GM12801 (cell line): Measurements from ENCODE around the gene FNIP2.

Experiments
- TF ChIP-seq, protein P1 (sequence below): IDR thresholded peaks from one replicate; pipeline ENCODE4 v1.5.1; 2011; ENCODE audit warnings: control low read depth; ENCODE audit not compliant: insufficient read length; ENCODE audit errors: extremely low read depth

Gene FNIP2

DNA sequence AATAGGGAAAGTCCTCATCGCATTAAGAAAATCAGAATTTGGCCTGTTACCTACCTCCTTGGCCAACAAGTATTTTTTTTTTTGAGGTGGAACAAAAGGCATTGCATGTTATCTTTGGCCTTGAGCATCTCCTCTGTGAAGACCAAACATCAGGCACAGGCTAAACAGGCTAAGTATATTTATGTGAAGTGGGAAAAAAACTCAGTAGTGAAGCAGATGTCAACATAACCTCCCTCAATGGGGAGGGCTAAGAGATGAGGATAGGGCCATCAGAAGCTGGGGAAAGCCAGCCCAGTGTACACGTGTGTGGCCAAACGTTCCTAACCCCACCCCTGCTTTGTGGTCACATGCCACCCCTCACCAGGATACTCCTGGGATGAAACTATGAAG is 102.5 kb downstream of the FNIP2 start:
- TF ChIP-seq, protein P1, sequence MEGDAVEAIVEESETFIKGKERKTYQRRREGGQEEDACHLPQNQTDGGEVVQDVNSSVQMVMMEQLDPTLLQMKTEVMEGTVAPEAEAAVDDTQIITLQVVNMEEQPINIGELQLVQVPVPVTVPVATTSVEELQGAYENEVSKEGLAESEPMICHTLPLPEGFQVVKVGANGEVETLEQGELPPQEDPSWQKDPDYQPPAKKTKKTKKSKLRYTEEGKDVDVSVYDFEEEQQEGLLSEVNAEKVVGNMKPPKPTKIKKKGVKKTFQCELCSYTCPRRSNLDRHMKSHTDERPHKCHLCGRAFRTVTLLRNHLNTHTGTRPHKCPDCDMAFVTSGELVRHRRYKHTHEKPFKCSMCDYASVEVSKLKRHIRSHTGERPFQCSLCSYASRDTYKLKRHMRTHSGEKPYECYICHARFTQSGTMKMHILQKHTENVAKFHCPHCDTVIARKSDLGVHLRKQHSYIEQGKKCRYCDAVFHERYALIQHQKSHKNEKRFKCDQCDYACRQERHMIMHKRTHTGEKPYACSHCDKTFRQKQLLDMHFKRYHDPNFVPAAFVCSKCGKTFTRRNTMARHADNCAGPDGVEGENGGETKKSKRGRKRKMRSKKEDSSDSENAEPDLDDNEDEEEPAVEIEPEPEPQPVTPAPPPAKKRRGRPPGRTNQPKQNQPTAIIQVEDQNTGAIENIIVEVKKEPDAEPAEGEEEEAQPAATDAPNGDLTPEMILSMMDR = no peak

DNA sequence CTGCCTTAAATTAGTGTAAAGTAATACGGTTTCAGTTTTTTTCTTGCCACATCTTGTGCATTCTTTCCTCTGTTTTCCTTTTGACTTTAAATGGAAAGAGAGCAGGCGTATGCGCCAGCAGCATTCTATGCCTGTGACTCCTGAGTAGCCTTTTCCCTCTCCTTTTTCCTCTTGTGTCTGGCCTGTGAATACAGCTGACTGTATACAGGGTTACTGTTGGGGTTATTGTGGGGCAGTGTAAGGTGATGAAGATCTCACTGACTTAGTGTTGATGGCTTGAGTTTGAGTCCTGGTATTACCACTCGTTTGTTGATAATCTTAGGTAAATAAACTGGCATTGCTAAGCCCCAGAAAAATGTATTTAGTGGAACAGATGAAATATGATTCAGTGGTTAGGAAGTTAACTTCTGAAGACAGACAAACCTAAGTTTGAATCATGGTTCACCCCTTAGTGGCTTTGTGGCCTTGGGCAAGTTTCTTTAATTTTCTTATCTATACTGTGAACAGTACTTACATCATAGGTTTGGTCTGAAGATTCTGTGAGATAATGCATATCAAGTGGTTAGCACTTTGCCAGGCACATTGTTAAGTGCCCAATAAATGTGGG is 105.1 kb downstream of the FNIP2 start:
- TF ChIP-seq, protein P1 = no peak

DNA sequence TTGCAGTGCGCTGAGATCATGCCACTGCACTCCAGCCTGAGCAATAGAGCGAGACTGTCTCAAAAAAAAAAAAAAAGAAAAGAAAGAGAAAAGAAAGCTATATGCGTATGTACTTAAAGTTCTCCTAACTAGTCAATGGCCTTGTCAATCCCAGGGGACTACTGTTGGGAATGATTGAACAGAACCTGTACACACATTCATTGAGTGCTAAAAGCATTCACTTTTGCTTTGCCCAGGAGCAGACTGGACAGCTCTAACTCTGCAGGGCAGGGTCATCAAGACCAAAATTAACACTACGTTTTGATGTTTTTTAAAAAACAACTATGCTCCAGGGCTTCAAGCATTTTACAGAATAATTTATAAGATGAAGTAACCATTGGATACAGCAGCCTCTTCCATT is 106.2 kb downstream of the FNIP2 start:
- TF ChIP-seq, protein P1 = no peak

DNA sequence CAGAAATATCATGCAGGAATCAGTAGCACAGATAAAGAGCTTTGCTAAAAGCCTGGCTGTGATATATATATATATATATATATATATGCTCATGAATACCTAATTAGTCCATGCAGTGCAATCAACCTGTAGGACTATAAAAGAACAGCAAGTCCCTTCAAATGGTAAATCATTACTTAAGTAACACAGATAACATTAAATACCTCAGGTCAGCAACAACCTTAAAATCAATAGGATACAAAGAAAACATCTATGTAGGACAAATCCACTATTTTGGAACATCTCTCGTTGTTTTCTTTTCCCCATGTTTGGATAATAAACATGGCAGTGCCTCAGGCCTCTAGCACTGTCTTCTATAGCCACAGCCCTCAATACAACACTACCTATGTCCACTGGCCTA is 106.6 kb downstream of the FNIP2 start:
- TF ChIP-seq, protein P1 = no peak

DNA sequence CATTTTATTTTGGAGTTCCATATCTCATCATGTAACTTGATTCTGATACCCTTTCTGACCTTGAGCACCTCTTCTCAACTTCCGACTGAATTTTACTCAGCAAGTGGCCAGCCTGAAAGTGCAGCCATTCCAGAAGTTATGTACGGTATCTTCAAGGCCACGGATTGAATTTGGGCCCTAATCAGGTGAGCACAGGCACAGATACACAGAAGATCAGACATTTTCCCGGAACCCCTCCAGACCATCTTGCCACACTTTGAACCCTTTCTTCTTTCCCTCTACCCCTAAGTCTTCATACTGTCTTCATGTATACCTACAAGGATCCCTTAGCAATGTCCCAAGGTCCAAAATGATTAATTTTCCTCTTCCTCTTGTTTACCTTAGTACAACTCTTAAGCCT is 108.2 kb downstream of the FNIP2 start:
- TF ChIP-seq, protein P1 = no peak

DNA sequence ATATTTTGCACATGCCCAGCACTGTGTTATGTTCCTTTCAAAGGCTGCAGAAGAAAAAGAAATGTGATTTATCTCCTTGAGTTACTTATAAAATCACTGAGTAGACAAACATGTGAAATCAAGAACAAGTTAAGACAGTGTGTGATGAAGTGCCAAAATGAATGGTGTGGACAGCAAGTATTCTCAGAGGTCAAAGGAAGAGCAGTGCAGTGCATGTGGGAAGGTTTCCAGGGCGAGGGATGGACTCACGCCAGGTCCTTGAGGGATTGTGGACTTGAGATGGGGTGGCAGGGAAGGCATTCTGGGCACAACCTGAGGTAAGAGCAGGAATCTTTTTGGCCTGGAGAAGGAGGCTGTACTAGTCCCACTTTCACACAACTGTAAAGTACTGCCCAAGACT is 115.5 kb downstream of the FNIP2 start:
- TF ChIP-seq, protein P1 = no peak

DNA sequence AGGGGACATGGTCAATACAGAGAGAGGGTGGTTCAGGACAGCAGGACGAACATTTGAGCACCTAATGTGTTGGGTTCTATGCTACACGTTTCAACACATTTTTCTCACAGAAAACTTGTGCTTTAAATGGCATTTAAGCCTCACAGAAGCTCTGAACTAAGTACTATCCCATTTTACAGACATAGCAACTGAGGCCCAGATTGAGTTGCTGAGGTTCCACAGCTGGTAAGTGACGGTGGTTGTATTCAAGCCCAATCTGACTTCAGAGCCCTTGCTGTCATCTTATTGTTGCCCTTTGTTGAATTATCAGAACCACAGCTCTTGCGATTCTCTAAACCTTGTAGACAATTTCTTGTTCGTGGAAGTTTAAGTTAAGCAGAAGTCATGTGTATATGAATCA is 116.7 kb downstream of the FNIP2 start:
- TF ChIP-seq, protein P1 = no peak
